Right ventricle myocardium superior (tissue), 1 donor: ENCODE results near the gene CCDC110. TPM values are rescaled to one million over a fixed set of nuclear protein-coding genes. Genes with fewer than 3 reads are reported as not detected.

Experiments used
- ATAC-seq: fragments of 200-7000 bp; cut with Tn5 transposase; one replicate; pipeline ENCODE4 v1.9.1; 2020; ENCODE audit warnings: mild to moderate bottlenecking; ENCODE audit not compliant: poor library complexity
- DNase-seq: peaks from one replicate; pipeline ENCODE4 v3.0.0-alpha.2; 2020
- intact Hi-C: fragments of 100-400 bp; cut with DNase I; formaldehyde crosslinking; loops from one replicate; pipeline ENCODE4 v1.11.2; 2022
- total RNA-seq: library from RNA; stranded (reverse); fragmentation: NEBNext Ultra II Directional; extraction: Animal tissue kit (Norgen Biotek cat#: 25700); gene quantifications from one replicate; pipeline ENCODE4 v1.2.1, GENCODE V29; 2021
- donor health status: DM: no; HTN: yes; CAD: no; lungs with severe emphysema.

CCDC110 gene
- total RNA-seq, 1 donor from 2014 or later = 1.6 TPM

DNA sequence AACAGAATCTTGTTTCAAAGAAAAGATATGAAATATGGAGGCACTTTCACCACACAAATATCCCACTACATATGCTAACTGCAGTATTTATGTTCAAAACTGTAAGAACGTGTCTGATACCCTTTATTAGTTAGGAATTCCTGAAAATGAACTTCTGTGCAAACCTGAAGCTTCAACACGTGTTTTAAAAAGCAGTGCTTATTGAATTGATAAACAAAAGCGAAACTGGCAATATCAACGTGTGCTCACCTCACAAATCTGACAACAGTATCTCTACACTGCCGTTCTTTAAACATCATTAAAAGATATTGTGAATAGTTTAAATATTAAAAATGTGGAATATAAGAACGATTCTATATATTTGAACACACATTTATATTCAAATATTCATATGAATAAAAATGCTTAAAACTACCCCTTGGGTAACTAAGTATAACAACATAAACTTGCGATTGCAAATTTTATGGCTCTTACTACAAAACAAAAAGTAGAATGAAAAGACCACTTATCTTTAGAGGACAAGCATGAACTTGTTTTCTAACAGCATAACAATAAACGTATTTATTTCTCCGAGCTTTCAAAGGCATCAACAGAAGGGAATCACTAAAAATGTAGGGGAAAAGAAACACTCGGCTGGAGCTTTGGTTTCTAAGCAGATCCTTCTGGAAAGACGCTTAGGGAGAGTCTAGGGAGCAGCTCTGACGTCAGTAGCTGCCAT, 76.1 kb downstream of the CCDC110 start, which contains the start of gene LRP2BP:
Gene LRP2BP, minus strand, starts transcription at position 687 of the 718 bp plus-strand sequence. CDS start 17,738 bp downstream, outside the sequence.
- intact Hi-C loops = loop anchor here (10.0 kb wide), 1 partner anchor 191 kb away; the partner anchor contains the start of genes CFAP97 and SNX25
- ATAC-seq = no peak
- DNase-seq = no peak

Other genes starting within 250 kb of the CCDC110 start
- gene LRP2BP, start 75.8 kb downstream of the CCDC110 start, total RNA-seq = 2.6 TPM
- gene ANKRD37, start 74.9 kb downstream of the CCDC110 start, total RNA-seq = 22.1 TPM
- 49.4 TPM for gene UFSP2, start 45.8 kb downstream of the CCDC110 start, total RNA-seq
- 208 TPM for gene PDLIM3, start 63.8 kb upstream of the CCDC110 start, total RNA-seq